Glutamatergic neuron (in vitro differentiated cells): ENCODE results near the gene MYO5B. TPM values are rescaled to one million over a fixed set of nuclear protein-coding genes. Genes with fewer than 3 reads are reported as not detected.

Experiments used
- DNase-seq: peaks from one replicate; pipeline ENCODE4 v3.0.0; 2022
- H3K27ac Mint-ChIP-seq: one replicate; pipeline ENCODE4 v1.8.0; 2020; ENCODE audit warnings: mild to moderate bottlenecking, mixed read lengths, inconsistent platforms; ENCODE audit not compliant: unreplicated experiment
- H3K27me3 Mint-ChIP-seq: one replicate; pipeline ENCODE4 v1.8.0; 2020; ENCODE audit warnings: mild to moderate bottlenecking, moderate library complexity, mixed read lengths, inconsistent platforms; ENCODE audit not compliant: unreplicated experiment
- H3K36me3 Mint-ChIP-seq: one replicate; pipeline ENCODE4 v1.8.0; 2020; ENCODE audit warnings: mild to moderate bottlenecking, mixed read lengths, inconsistent platforms; ENCODE audit not compliant: unreplicated experiment
- H3K4me1 Mint-ChIP-seq: one replicate; pipeline ENCODE4 v1.8.0; 2020; ENCODE audit warnings: mild to moderate bottlenecking, low read depth, mixed read lengths, inconsistent platforms; ENCODE audit not compliant: unreplicated experiment
- H3K4me3 Mint-ChIP-seq: one replicate; pipeline ENCODE4 v1.8.0; 2020; ENCODE audit warnings: mild to moderate bottlenecking, mixed read lengths, inconsistent platforms; ENCODE audit not compliant: unreplicated experiment
- H3K9me3 Mint-ChIP-seq: one replicate; pipeline ENCODE4 v1.8.0; 2020; ENCODE audit warnings: mild to moderate bottlenecking, moderate library complexity, mixed read lengths, inconsistent platforms; ENCODE audit not compliant: unreplicated experiment
- CTCF ChIP-seq: fragments of 200-600 bp; sonication (generic); IDR thresholded peaks from one replicate; pipeline ENCODE4 v1.5.0; 2021; ENCODE audit not compliant: partially characterized antibody, unreplicated experiment
- total RNA-seq: library from RNA; stranded (reverse); fragmentation: NEBNext Ultra II Directional; extraction: Animal tissue kit (Norgen Biotek cat#: 25700); gene quantifications from one replicate; pipeline ENCODE4 v1.2.1, GENCODE V29; 2021; ENCODE audit not compliant: unreplicated experiment

MYO5B gene
- total RNA-seq, 1 donor from 2014 or later, result 2.7 TPM

- Mint-ChIP-seq H3K9me3 (no peaks in the 10 kb centered on the region), H3K4me1 (no peaks in the 10 kb centered on the region), H3K36me3 (no peaks in the 10 kb centered on the region), H3K4me3 (no peak overlapping the region), H3K27me3 (peaks cover 2% of the 10 kb centered on the region), H3K27ac (no peak overlapping the region)
- TF ChIP-seq CTCF, result no peak
- DNase-seq, result no peak
Measured at GRCh38 chr18:50002781-50003180, 192.2 kb downstream of the MYO5B start.

GRCh38 chr18:50000227-50000626 is 194.7 kb downstream of the MYO5B start:
- no peak for DNase-seq
- peaks cover 3% of the 10 kb centered on the region for H3K4me1 Mint-ChIP-seq
- no peak overlapping the region for H3K4me3 Mint-ChIP-seq
- H3K36me3 Mint-ChIP-seq, result peaks cover 4% of the 10 kb centered on the region
- H3K27ac Mint-ChIP-seq, result no peak overlapping the region
- TF ChIP-seq CTCF, result no peak
- peaks cover 2% of the 10 kb centered on the region for H3K27me3 Mint-ChIP-seq
- no peaks in the 10 kb centered on the region for H3K9me3 Mint-ChIP-seq

- Mint-ChIP-seq H3K4me3 (no peak overlapping the region), H3K27me3 (peaks cover 2% of the 10 kb centered on the region), H3K27ac (no peak overlapping the region)
Measured at GRCh38 chr18:49999128-49999527, 195.8 kb downstream of the MYO5B start.

GRCh38 chr18:49997558-49997957 is 197.4 kb downstream of the MYO5B start:
- Mint-ChIP-seq H3K27me3 (peaks cover 4% of the 10 kb centered on the region), H3K27ac (no peak overlapping the region), H3K9me3 (no peaks in the 10 kb centered on the region), H3K36me3 (peaks cover 4% of the 10 kb centered on the region), H3K4me3 (no peak overlapping the region), H3K4me1 (peaks cover 3% of the 10 kb centered on the region)
- TF ChIP-seq CTCF, result no peak
- DNase-seq, result no peak

More at GRCh38 chr18:49999128-49999527, 195.8 kb downstream of the MYO5B start:
- H3K4me1 Mint-ChIP-seq, result peaks cover 3% of the 10 kb centered on the region
- no peaks in the 10 kb centered on the region for H3K9me3 Mint-ChIP-seq
- no peak for DNase-seq
- TF ChIP-seq CTCF, result no peak
- H3K36me3 Mint-ChIP-seq, result peaks cover 4% of the 10 kb centered on the region

- peaks cover 4% of the 10 kb centered on the region for H3K36me3 Mint-ChIP-seq
- H3K9me3 Mint-ChIP-seq, result no peaks in the 10 kb centered on the region
- TF ChIP-seq CTCF, result no peak
- H3K27ac Mint-ChIP-seq, result no peak overlapping the region
- H3K4me1 Mint-ChIP-seq, result peaks cover 3% of the 10 kb centered on the region
- H3K27me3 Mint-ChIP-seq, result peaks cover 4% of the 10 kb centered on the region
- no peak for DNase-seq
- no peak overlapping the region for H3K4me3 Mint-ChIP-seq
Measured at GRCh38 chr18:49994410-49994809, 200.5 kb downstream of the MYO5B start.
